K562 (cell line): ENCODE results near the gene TBATA. TPM values are rescaled to one million over a fixed set of nuclear protein-coding genes. Genes with fewer than 3 reads are reported as not detected.

Experiments used
- ADNP ChIP-seq: fragments of 200-800 bp; sonication (Bioruptor generic); IDR thresholded peaks from 2 replicates; pipeline ENCODE4 v1.6.1; 2016; ENCODE audit warnings: missing genetic modification characterization, missing compliant biosample characterization
- BHLHE40 ChIP-seq: IDR thresholded peaks from 2 replicates; pipeline ENCODE4 v1.6.1; 2011; ENCODE audit warnings: low read length, improper control_type of control experiment
- BMI1 ChIP-seq: fragments of 150-350 bp; IDR thresholded peaks from 2 replicates; pipeline ENCODE4 v1.6.1; 2014; ENCODE audit warnings: low read length
- BRD4 ChIP-seq: fragments of 200-600 bp; sonication (generic); IDR thresholded peaks from 2 replicates; pipeline ENCODE4 v1.6.1; 2017; ENCODE audit warnings: inconsistent platforms
- CCAR2 ChIP-seq: fragments of 200-400 bp; formaldehyde crosslinking; IDR thresholded peaks from 2 replicates; pipeline ENCODE4 v1.6.1; 2017; ENCODE audit warnings: mild to moderate bottlenecking, low read depth, low read length
- E4F1 ChIP-seq: fragments of 250-450 bp; sonication (Bioruptor Pico); IDR thresholded peaks from 2 replicates; pipeline ENCODE4 v1.5.0; 2021; ENCODE audit warnings: mild to moderate bottlenecking, borderline replicate concordance
- FOSL1 ChIP-seq: fragments of 200-800 bp; sonication (Bioruptor generic); conservative IDR thresholded peaks from 2 replicates; pipeline ENCODE4 v1.6.1; 2016; ENCODE audit warnings: missing genetic modification characterization, missing compliant biosample characterization
- GTF3C2 ChIP-seq: IDR thresholded peaks from 3 replicates; pipeline ENCODE4 v1.6.1; 2011; ENCODE audit warnings: borderline replicate concordance, mild to moderate bottlenecking, moderate library complexity; ENCODE audit not compliant: insufficient read length; ENCODE audit errors: extremely low read depth
- HDAC1 ChIP-seq, 2 experiments: fragments of 450-650 bp; IDR thresholded peaks; 2 replicates each; pipeline ENCODE4 v1.6.1; 2016 to 2017; ENCODE audit warnings: inconsistent platforms in 1 of 2, mild to moderate bottlenecking in 1 of 2, moderate library complexity in 1 of 2
- HNRNPH1 ChIP-seq: fragments of 200-400 bp; formaldehyde crosslinking; optimal IDR thresholded peaks from 2 replicates; pipeline ENCODE3; 2017; ENCODE audit warnings: low read depth, mild to moderate bottlenecking, low read length, moderate library complexity
- HNRNPUL1 ChIP-seq: fragments of 200-400 bp; formaldehyde crosslinking; IDR thresholded peaks from 2 replicates; pipeline ENCODE4 v1.6.1; 2017; ENCODE audit warnings: low read length
- KDM1A ChIP-seq, 2 experiments: fragments of 450-650 bp; IDR thresholded peaks; 2 replicates each; pipeline ENCODE4 v1.6.1; 2016; ENCODE audit warnings: mild to moderate bottlenecking in 2 of 2
- MEIS2 ChIP-seq: fragments of 450-650 bp; IDR thresholded peaks from 2 replicates; pipeline ENCODE4 v1.6.1; 2014; ENCODE audit warnings: mild to moderate bottlenecking; ENCODE audit not compliant: partially characterized antibody
- PTBP1 ChIP-seq: fragments of 200-400 bp; formaldehyde crosslinking; IDR thresholded peaks from 2 replicates; pipeline ENCODE4 v1.6.1; 2017; ENCODE audit warnings: low read depth, low read length
- SRSF9 ChIP-seq: fragments of 200-400 bp; formaldehyde crosslinking; IDR thresholded peaks from 2 replicates; pipeline ENCODE4 v1.6.1; 2017; ENCODE audit warnings: low read depth, low read length, borderline replicate concordance
- TEAD2 ChIP-seq: fragments of 450-650 bp; IDR thresholded peaks from 2 replicates; pipeline ENCODE4 v1.6.1; 2016; ENCODE audit warnings: missing genetic modification characterization, control low read depth, missing compliant biosample characterization
- USF2 ChIP-seq: sonication (generic); formaldehyde crosslinking; IDR thresholded peaks from 2 replicates; pipeline ENCODE4 v1.5.0; 2020; ENCODE audit warnings: missing genetic modification reagents
- ZNF324 ChIP-seq: fragments of 250-450 bp; sonication (Bioruptor Pico); IDR thresholded peaks from 2 replicates; pipeline ENCODE4 v1.4.0; 2020; ENCODE audit warnings: mild to moderate bottlenecking
- polyA plus RNA-seq, 8 experiments: library from polyadenylated mRNA; depleted of rRNA in 4 of 8; stranded (reverse) in 5 of 8; unstranded in 3 of 8; fragments of >200 nt; fragmentation: Nextera tagmentation in 2 of 8; fragmentation: Illumina TruSeq in 1 of 8; extraction: Ambion mirVana in 2 of 8; extraction: Trizol in 1 of 8; gene quantifications; 2 replicates each; pipeline versions ENCODE4 v1.2.1 to v1.2.3, GENCODE V29; 2011 to 2014; ENCODE audit warnings: inconsistent platforms in 1 of 8, missing spikeins in 1 of 8
- total RNA-seq, 7 experiments: library from RNA; depleted of rRNA in 6 of 7; stranded (reverse); fragments of >200 nt in 6 of 7; fragmentation: Illumina TruSeq in 2 of 7; extraction: Trizol in 2 of 7; gene quantifications; 2 replicates each; pipeline versions ENCODE4 v1.2.1 to v1.2.3, GENCODE V29; 2011 to 2021; ENCODE audit warnings: low replicate concordance in 1 of 7
- TF ChIP-seq, protein P1 (sequence below): sonication (generic); formaldehyde crosslinking; IDR thresholded peaks from 2 replicates; pipeline ENCODE4 v1.8.0; 2022; ENCODE audit warnings: mild to moderate bottlenecking, missing genetic modification reagents

The TBATA gene
- total and polyA plus RNA-seq, 9 of the 15 experiments (the other 6 are each of a cell fraction or from before 2014, with no cell fraction given): not detected

- TF ChIP-seq E4F1 (no peak), ADNP (tag) (no peak), FOSL1 (tag) (no peak; the same call in 1 of the 2 replicates), KDM1A (IDR thresholded peaks at IDR 0.05) (peak; percentile 45 to 68; a peak in 3 of 4 replicates), SRSF9 (no peak), HNRNPUL1 (no peak), ZNF324 (no peak), BHLHE40 (peak; percentile 66), MEIS2 (peak; percentile 61), TEAD2 (no peak), GTF3C2 (no peak), BMI1 (no peak), BRD4 (no peak), PTBP1 (no peak), CCAR2 (no peak), USF2 (CRISPR knock-in tag) (no peak), HDAC1 (IDR thresholded peaks at IDR 0.05) (0 out of 4 replicates have a peak, but pooled peaks of 1 of the 2 experiments have one; percentile 11), HNRNPH1 (no peak)
- TF ChIP-seq, protein P1, sequence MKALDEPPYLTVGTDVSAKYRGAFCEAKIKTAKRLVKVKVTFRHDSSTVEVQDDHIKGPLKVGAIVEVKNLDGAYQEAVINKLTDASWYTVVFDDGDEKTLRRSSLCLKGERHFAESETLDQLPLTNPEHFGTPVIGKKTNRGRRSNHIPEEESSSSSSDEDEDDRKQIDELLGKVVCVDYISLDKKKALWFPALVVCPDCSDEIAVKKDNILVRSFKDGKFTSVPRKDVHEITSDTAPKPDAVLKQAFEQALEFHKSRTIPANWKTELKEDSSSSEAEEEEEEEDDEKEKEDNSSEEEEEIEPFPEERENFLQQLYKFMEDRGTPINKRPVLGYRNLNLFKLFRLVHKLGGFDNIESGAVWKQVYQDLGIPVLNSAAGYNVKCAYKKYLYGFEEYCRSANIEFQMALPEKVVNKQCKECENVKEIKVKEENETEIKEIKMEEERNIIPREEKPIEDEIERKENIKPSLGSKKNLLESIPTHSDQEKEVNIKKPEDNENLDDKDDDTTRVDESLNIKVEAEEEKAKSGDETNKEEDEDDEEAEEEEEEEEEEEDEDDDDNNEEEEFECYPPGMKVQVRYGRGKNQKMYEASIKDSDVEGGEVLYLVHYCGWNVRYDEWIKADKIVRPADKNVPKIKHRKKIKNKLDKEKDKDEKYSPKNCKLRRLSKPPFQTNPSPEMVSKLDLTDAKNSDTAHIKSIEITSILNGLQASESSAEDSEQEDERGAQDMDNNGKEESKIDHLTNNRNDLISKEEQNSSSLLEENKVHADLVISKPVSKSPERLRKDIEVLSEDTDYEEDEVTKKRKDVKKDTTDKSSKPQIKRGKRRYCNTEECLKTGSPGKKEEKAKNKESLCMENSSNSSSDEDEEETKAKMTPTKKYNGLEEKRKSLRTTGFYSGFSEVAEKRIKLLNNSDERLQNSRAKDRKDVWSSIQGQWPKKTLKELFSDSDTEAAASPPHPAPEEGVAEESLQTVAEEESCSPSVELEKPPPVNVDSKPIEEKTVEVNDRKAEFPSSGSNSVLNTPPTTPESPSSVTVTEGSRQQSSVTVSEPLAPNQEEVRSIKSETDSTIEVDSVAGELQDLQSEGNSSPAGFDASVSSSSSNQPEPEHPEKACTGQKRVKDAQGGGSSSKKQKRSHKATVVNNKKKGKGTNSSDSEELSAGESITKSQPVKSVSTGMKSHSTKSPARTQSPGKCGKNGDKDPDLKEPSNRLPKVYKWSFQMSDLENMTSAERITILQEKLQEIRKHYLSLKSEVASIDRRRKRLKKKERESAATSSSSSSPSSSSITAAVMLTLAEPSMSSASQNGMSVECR: no peak
Observed at GRCh38 chr10:70814126-70814525, 28.9 kb upstream of the TBATA start (continued).
